SK-N-SH (cell line): ENCODE results near the gene REEP3. TPM values are rescaled to one million over a fixed set of nuclear protein-coding genes. Genes with fewer than 3 reads are reported as not detected.

Experiments
- CTCF ChIA-PET: fragments of 300-600, 350-600 bp; formaldehyde crosslinking; extraction: SDS; loops from one replicate; lab custom pipeline; 2021; lab: Yijun Ruan, JAX
- POLR2A ChIA-PET: fragments of 350-600 bp; sonication (Branson Sonifier 250); formaldehyde crosslinking; extraction: SDS; loops from one replicate; lab custom pipeline; 2020; ENCODE audit warnings: antibody characterized with exemption, inconsistent platforms; lab: Yijun Ruan, JAX
- DNase-seq: peaks from one replicate; pipeline ENCODE4 v3.0.0; 2012
- H2AFZ ChIP-seq: fragments of 200-600 bp; sonication (generic); 2 replicates; pipeline ENCODE4 v1.8.1; 2016; ENCODE audit warnings: antibody characterized with exemption, mild to moderate bottlenecking, low read depth
- H3F3A ChIP-seq: fragments of 200-600 bp; sonication (generic); replicated peaks from 2 replicates; pipeline ENCODE3; 2016; ENCODE audit warnings: antibody characterized with exemption, mild to moderate bottlenecking; ENCODE audit not compliant: insufficient read depth
- H3K27ac ChIP-seq, 2 experiments: fragments of 200-500 bp in 1 of 2; fragments of 200-600 bp in 1 of 2; sonication (Bioruptor generic) in 1 of 2; sonication (generic), shearing (Covaris generic) in 1 of 2; 2 replicates each; pipeline versions ENCODE4 v1.5.1 to v1.6.1; 2014 to 2016; ENCODE audit warnings: low read depth in 2 of 2, inconsistent platforms in 1 of 2, low read length in 1 of 2, mild to moderate bottlenecking in 1 of 2, mixed read lengths in 1 of 2
- H3K27me3 ChIP-seq: fragments of 200-600 bp; sonication (generic), shearing (Covaris generic); 2 replicates; pipeline ENCODE4 v1.6.1; 2016; ENCODE audit warnings: mixed run types; ENCODE audit not compliant: insufficient read depth
- H3K36me3 ChIP-seq, 2 experiments: fragments of 200-500 bp in 1 of 2; fragments of 200-600 bp in 1 of 2; sonication (Bioruptor generic) in 1 of 2; sonication (generic) in 1 of 2; replicated peaks in 1 of 2; 2 replicates each; pipeline versions ENCODE3 to v1.5.1; 2014 to 2016; ENCODE audit warnings: low read length in 1 of 2, mild to moderate bottlenecking in 1 of 2; ENCODE audit not compliant: insufficient read depth in 2 of 2, control insufficient read depth in 1 of 2
- H3K4me1 ChIP-seq, 2 experiments: fragments of 200-500 bp in 1 of 2; fragments of 200-600 bp in 1 of 2; sonication (Bioruptor generic) in 1 of 2; sonication (generic), shearing (Covaris generic) in 1 of 2; 2 replicates each; pipeline versions ENCODE4 v1.5.1 to v1.6.1; 2014 to 2016; ENCODE audit warnings: low read depth in 1 of 2, low read length in 1 of 2, mixed run types in 1 of 2; ENCODE audit not compliant: insufficient read depth in 2 of 2, control insufficient read depth in 1 of 2
- H3K4me2 ChIP-seq: fragments of 200-600 bp; sonication (generic), shearing (Covaris generic); 2 replicates; pipeline ENCODE4 v1.6.1; 2017; ENCODE audit warnings: mixed run types
- H3K4me3 ChIP-seq, 2 experiments: fragments of 200-500 bp in 1 of 2; fragments of 200-600 bp in 1 of 2; sonication (Bioruptor generic) in 1 of 2; sonication (generic), shearing (Covaris generic) in 1 of 2; 2 replicates each; pipeline versions ENCODE4 v1.5.1 to v1.8.1; 2014 to 2016; ENCODE audit warnings: low read depth in 2 of 2, inconsistent platforms in 1 of 2, low read length in 1 of 2, mild to moderate bottlenecking in 1 of 2, mixed read lengths in 1 of 2, moderate library complexity in 1 of 2
- H3K79me2 ChIP-seq: fragments of 200-600 bp; sonication (generic); 2 replicates; pipeline ENCODE4 v1.8.1; 2017; ENCODE audit warnings: mild to moderate bottlenecking; ENCODE audit not compliant: insufficient read depth
- H3K9ac ChIP-seq: fragments of 200-600 bp; sonication (generic); 2 replicates; pipeline ENCODE4 v1.6.1; 2017; ENCODE audit warnings: mixed run types
- H3K9me2 ChIP-seq: fragments of 200-600 bp; sonication (generic); 2 replicates; pipeline ENCODE4 v1.6.1; 2017; ENCODE audit warnings: mixed run types
- H3K9me3 ChIP-seq: fragments of 200-600 bp; sonication (generic); 2 replicates; pipeline ENCODE4 v1.6.1; 2017; ENCODE audit warnings: mixed run types, mild to moderate bottlenecking, moderate library complexity
- H4K20me1 ChIP-seq: fragments of 200-600 bp; sonication (generic); 2 replicates; pipeline ENCODE4 v1.6.1; 2017; ENCODE audit warnings: mild to moderate bottlenecking, mixed run types; ENCODE audit not compliant: insufficient read depth
- ELF1 ChIP-seq: IDR thresholded peaks from 2 replicates; pipeline ENCODE4 v1.4.0; 2012
- EP300 ChIP-seq, 2 experiments: IDR thresholded peaks; 2 replicates each; pipeline versions ENCODE4 v1.4.0 to v1.6.1; 2012; ENCODE audit warnings: borderline replicate concordance in 1 of 2, low read depth in 1 of 2, low read length in 1 of 2
- EZH2phosphoT487 ChIP-seq: fragments of 200-600 bp; sonication (generic); IDR thresholded peaks from 2 replicates; pipeline ENCODE4 v1.6.1; 2017; ENCODE audit warnings: low read depth, mixed run types, mild to moderate bottlenecking, antibody characterized with exemption, moderate library complexity, borderline replicate concordance
- FOXM1 ChIP-seq: IDR thresholded peaks from 2 replicates; pipeline ENCODE4 v1.4.0; 2012; ENCODE audit warnings: low read depth, mild to moderate bottlenecking
- GABPA ChIP-seq: IDR thresholded peaks from 2 replicates; pipeline ENCODE4 v1.4.0; 2012; ENCODE audit warnings: low read depth, mild to moderate bottlenecking
- JUND ChIP-seq: IDR thresholded peaks from 2 replicates; pipeline ENCODE4 v1.4.0; 2012
- MEF2A ChIP-seq: IDR thresholded peaks from 2 replicates; pipeline ENCODE4 v1.4.0; 2012; ENCODE audit warnings: low read depth, borderline replicate concordance
- MXI1 ChIP-seq: IDR thresholded peaks from 2 replicates; pipeline ENCODE4 v1.6.1; 2012; ENCODE audit warnings: mild to moderate bottlenecking, low read depth, low read length, improper control_type of control experiment
- RAD21 ChIP-seq: IDR thresholded peaks from 2 replicates; pipeline ENCODE4 v1.6.1; 2012; ENCODE audit warnings: mild to moderate bottlenecking, low read length
- SIN3A ChIP-seq: IDR thresholded peaks from 2 replicates; pipeline ENCODE4 v1.6.1; 2012; ENCODE audit warnings: low read depth, mild to moderate bottlenecking, low read length, moderate library complexity, borderline replicate concordance
- SMC3 ChIP-seq: IDR thresholded peaks from 2 replicates; pipeline ENCODE4 v1.6.1; 2012; ENCODE audit warnings: low read depth, low read length, improper control_type of control experiment
- TEAD4 ChIP-seq: IDR thresholded peaks from 2 replicates; pipeline ENCODE4 v1.4.0; 2012; ENCODE audit warnings: mild to moderate bottlenecking, borderline replicate concordance; ENCODE audit not compliant: insufficient read depth
- WGBS: methylation state at CpG from one replicate; pipeline ENCODE4 v1.1.6; 2017; ENCODE audit warnings: low lambda C conversion rate; 5-methylcytosine and 5-hydroxymethylcytosine counted together
- polyA plus RNA-seq, 3 experiments: library from polyadenylated mRNA; depleted of rRNA; stranded (reverse); fragments of >200 nt; gene quantifications; 2 replicates each; pipeline ENCODE4 v1.2.3, GENCODE V29; 2012
- TF ChIP-seq, protein P1 (sequence below): fragments of 150-350 bp; IDR thresholded peaks from 2 replicates; pipeline ENCODE4 v1.6.1; 2016; ENCODE audit warnings: mild to moderate bottlenecking, low read depth, low read length
- TF ChIP-seq, protein P2 (sequence below): IDR thresholded peaks from 2 replicates; pipeline ENCODE4 v1.4.0; 2012; ENCODE audit warnings: low read depth, borderline replicate concordance
- TF ChIP-seq, protein P3 (sequence below): IDR thresholded peaks from 2 replicates; pipeline ENCODE4; 2012

Gene REEP3
- polyA plus RNA-seq, 1 of the 3 experiments (the other 2 are of a cell fraction), result 7.6 TPM

DNA sequence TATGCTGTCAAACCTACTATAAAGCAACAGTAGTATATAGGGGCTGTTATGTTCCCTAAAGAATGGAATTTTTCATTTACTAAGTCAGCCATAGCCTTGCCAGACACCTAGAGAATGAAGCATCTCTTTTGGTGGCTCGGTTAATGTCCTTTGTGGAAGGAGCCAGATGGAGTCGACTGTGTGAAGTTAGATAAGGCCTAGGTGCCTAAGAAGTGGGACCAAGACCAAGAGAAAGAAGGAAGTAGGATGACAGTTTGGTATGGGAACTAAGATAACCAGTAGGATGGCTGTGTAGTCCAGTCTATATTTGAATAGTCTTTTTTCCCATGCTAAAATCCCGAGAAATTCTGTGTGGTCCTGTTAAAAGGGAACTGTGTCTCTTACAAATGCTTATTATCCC lies 62.2 kb downstream of the REEP3 start:
- no peaks in the 10 kb centered on the region for H3K27me3 ChIP-seq

DNA sequence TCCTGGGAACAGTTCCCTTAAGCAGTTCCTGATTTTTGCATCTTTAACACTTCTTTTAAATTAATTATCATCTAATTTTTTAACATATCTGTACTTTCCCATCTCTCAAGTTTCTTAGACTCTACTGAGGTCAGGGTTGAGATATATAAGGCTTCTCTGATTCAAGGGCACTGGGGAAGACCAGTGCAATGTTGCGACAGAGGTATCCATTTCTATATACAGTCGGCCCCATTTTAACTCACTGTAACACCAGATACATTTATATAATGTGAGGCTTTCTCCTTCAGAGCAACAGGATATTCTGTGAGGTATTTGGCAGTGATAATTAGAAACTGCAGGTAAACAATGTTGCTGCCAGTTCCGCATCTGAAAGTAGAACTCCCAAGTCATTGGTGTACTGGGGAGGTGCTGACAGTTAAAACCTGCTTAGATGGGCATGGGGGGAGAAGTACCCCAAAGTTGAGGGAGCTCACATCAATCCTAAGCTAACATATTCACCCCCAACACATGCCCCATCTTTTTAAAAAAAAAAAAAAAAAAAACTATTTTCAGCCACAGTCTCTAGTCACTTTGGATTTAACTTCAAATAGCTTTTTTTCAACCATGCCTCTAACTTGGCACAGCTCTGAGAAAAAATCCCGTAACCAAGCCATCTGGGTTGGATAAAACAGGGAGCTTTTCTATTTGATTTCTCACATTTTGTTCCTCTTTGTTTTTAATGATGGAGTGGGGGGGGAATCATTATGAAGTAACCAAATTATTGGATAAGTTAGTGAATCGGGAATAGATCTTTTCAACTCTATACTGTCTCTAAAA lies 62.9 kb downstream of the REEP3 start:
- Histone ChIP-seq H3K9me2 (no peaks in the 10 kb centered on the region), H3K27ac (peak overlapping the region; percentile 15 to 50; a peak in 3 of 4 replicates), H3K4me3 (no peak overlapping the region), H3K4me2 (no peak overlapping the region), H3K27me3 (no peaks in the 10 kb centered on the region), H4K20me1 (no peaks in the 10 kb centered on the region), H3F3A (peaks cover 6% of the 10 kb centered on the region), H3K4me1 (peaks cover 8 to 13% of the 10 kb centered on the region in 2 experiments; a peak in 3 of 4 replicates), H3K9me3 (no peaks in the 10 kb centered on the region), H3K79me2 (no peaks in the 10 kb centered on the region), H2AFZ (no peak overlapping the region), H3K36me3 (no peaks in the 10 kb centered on the region), H3K9ac (no peak overlapping the region)
- ChIA-PET CTCF (interaction anchor here (1.1 to 1.2 kb wide), 2 partner anchors 11 to 45 kb away, joined by 3 read pairs; no protein-coding TSS in a partner anchor), POLR2A (no interaction called here)
- 82% methylated on average over 5 of the region's 5 CpGs for WGBS
- DNase-seq, result no peak
- TF ChIP-seq ELF1 (no peak), SMC3 (no peak), FOXM1 (no peak), MEF2A (no peak), MXI1 (no peak), EP300 (IDR thresholded peaks at IDR 0.05; ENCODE audit: borderline replicate concordance in 1 of 2, low read depth in 1 of 2, low read length in 1 of 2) (no peak), RAD21 (no peak), JUND (no peak)

More for the DNA sequence above, 62.2 kb downstream of the REEP3 start:
- Histone ChIP-seq H4K20me1 (no peaks in the 10 kb centered on the region), H3F3A (peaks cover 6% of the 10 kb centered on the region), H3K9me2 (no peaks in the 10 kb centered on the region), H3K9ac (no peak overlapping the region), H3K4me1 (peaks cover 3 to 9% of the 10 kb centered on the region in 2 experiments; a peak in 3 of 4 replicates), H2AFZ (no peak overlapping the region), H3K4me2 (no peak overlapping the region), H3K9me3 (no peaks in the 10 kb centered on the region), H3K27ac (no peak overlapping the region), H3K36me3 (no peaks in the 10 kb centered on the region), H3K4me3 (no peak overlapping the region), H3K79me2 (no peaks in the 10 kb centered on the region)
- no peak for DNase-seq
- CTCF ChIA-PET, result no interaction called here
- TF ChIP-seq, protein P1, sequence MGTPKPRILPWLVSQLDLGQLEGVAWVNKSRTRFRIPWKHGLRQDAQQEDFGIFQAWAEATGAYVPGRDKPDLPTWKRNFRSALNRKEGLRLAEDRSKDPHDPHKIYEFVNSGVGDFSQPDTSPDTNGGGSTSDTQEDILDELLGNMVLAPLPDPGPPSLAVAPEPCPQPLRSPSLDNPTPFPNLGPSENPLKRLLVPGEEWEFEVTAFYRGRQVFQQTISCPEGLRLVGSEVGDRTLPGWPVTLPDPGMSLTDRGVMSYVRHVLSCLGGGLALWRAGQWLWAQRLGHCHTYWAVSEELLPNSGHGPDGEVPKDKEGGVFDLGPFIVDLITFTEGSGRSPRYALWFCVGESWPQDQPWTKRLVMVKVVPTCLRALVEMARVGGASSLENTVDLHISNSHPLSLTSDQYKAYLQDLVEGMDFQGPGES, result no peak
- WGBS, result 93% methylated on average over 3 of the region's 3 CpGs
- POLR2A ChIA-PET, result no interaction called here

DNA sequence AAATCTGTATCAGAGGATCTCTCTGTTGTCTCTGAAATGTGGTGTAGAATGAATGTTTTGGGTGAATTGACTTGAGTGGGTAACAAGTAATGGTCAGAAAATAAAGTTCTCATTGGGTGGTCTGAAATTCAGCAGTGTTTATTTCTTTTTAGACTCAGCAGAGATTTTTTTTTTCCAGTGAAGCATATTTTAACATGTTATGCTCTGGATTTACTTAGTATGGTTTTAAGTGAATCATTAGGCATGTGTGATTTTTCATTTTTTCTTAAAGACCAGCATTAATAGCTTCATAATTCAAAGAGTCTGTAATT lies 63.5 kb downstream of the REEP3 start:
- Histone ChIP-seq H3K27ac (peak overlapping the region; percentile 15 to 50; a peak in 3 of 4 replicates), H3K9me2 (no peaks in the 10 kb centered on the region)
- TF ChIP-seq, protein P1, result no peak
- TF ChIP-seq EZH2phosphoT487 (no peak), ELF1 (no peak), SIN3A (no peak), TEAD4 (no peak), EP300 (IDR thresholded peaks at IDR 0.05; ENCODE audit: borderline replicate concordance in 1 of 2, low read depth in 1 of 2, low read length in 1 of 2) (no peak), FOXM1 (no peak), GABPA (no peak)
- TF ChIP-seq, protein P2, sequence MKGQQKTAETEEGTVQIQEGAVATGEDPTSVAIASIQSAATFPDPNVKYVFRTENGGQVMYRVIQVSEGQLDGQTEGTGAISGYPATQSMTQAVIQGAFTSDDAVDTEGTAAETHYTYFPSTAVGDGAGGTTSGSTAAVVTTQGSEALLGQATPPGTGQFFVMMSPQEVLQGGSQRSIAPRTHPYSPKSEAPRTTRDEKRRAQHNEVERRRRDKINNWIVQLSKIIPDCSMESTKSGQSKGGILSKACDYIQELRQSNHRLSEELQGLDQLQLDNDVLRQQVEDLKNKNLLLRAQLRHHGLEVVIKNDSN, result no peak
- TF ChIP-seq, protein P3, sequence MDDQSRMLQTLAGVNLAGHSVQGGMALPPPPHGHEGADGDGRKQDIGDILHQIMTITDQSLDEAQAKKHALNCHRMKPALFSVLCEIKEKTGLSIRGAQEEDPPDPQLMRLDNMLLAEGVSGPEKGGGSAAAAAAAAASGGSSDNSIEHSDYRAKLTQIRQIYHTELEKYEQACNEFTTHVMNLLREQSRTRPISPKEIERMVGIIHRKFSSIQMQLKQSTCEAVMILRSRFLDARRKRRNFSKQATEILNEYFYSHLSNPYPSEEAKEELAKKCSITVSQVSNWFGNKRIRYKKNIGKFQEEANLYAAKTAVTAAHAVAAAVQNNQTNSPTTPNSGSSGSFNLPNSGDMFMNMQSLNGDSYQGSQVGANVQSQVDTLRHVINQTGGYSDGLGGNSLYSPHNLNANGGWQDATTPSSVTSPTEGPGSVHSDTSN, result no peak
- TF ChIP-seq, all 33 proteins: peak for 0
- H3K36me3 ChIP-seq, result no peaks in the 10 kb centered on the region
- H3K27me3 ChIP-seq, result no peaks in the 10 kb centered on the region
- no peaks in the 10 kb centered on the region for H3K9me3 ChIP-seq
- H4K20me1 ChIP-seq, result no peaks in the 10 kb centered on the region
- peaks cover 6% of the 10 kb centered on the region for H3F3A ChIP-seq
- H3K79me2 ChIP-seq, result no peaks in the 10 kb centered on the region
- peaks cover 8 to 13% of the 10 kb centered on the region in 2 experiments; a peak in 3 of 4 replicates for H3K4me1 ChIP-seq
- H3K9ac ChIP-seq, result no peak overlapping the region
- POLR2A ChIA-PET, result no interaction called here
- no peak overlapping the region for H3K4me3 ChIP-seq
- CTCF ChIA-PET, result interaction anchor here (1.1 to 1.2 kb wide), 2 partner anchors 12 to 44 kb away, joined by 3 read pairs; no protein-coding TSS in a partner anchor
- H2AFZ ChIP-seq, result no peak overlapping the region
- no peak overlapping the region for H3K4me2 ChIP-seq
- no peak for DNase-seq
